ENCODE results near the gene ZNRF1. TPM values are rescaled to one million over a fixed set of nuclear protein-coding genes. Genes with fewer than 3 reads are reported as not detected.

ZNRF1 gene
- total RNA-seq, 1 experiment from 2014 or later: 55.1 TPM

DNA sequence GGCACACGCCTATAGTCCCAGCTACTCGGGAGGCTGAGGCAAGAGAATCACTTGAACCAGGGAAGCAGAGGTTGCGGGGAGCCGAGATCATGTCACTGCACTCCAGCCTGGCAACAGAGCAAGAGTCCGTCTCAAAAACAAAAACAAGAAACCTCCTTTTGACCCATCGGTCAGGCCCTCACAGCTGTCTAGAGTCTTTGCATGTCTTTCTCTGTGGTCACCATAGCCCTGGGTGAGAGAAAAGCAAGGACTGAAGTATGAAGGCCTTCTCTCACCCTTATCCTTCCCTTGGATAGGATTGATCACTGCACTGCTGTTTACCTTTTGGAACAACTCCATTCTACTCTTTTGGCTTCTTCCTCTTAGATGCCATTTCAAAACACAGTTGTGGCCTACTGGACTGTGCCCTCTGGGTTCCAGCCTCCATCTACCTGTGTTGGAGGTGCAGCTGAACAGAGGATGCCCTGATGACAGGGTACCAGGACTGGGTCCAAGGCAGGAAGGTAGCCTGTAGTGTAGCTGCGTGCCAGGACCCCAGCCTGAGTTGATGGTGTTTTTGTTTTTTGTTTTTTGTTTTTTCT, 80.6 kb downstream of the ZNRF1 start:
- no TSS peak for BruUV-seq (replicated peaks)
- no peaks in the 10 kb centered on the region for H3K27me3 ChIP-seq (replicated peaks; ENCODE audit: insufficient read depth, low read depth, low read length, poor library complexity)
- H3K36me3 ChIP-seq (ENCODE audit: insufficient read depth, low read length, poor library complexity, severe bottlenecking): no peaks in the 10 kb centered on the region
- TF ChIP-seq CTCF (conservative IDR thresholded peaks at IDR 0.05; ENCODE audit: low read depth, low read length) (no peak), EZH2 (IDR thresholded peaks at IDR 0.05; ENCODE audit: borderline replicate concordance, low read depth, low read length, poor library complexity, severe bottlenecking) (no peak)
- H3K27ac ChIP-seq (ENCODE audit: low read depth, low read length, poor library complexity, severe bottlenecking): no peak overlapping the region
- H3K9me3 ChIP-seq (ENCODE audit: low read depth, low read length, poor library complexity, severe bottlenecking): no peaks in the 10 kb centered on the region
- no peak overlapping the region for H3K4me3 ChIP-seq (ENCODE audit: low read depth, low read length, poor library complexity, severe bottlenecking)
- intact Hi-C loops (cut with micrococcal nuclease; ENCODE audit: unreplicated experiment): no loop called here
- H3K4me1 ChIP-seq (ENCODE audit: insufficient read depth, low read length, poor library complexity, severe bottlenecking): peaks cover 5% of the 10 kb centered on the region
- CTCF ChIA-PET: no interaction called here
- POLR2A ChIA-PET (ENCODE audit: low non-redundant PET): no interaction called here
- DNase-seq (ENCODE audit: low spot score): no peak

- DNase-seq (ENCODE audit: low spot score): no peak
- no peaks in the 10 kb centered on the region for H3K27me3 ChIP-seq (replicated peaks; ENCODE audit: insufficient read depth, low read depth, low read length, poor library complexity)
- H3K4me1 ChIP-seq (ENCODE audit: insufficient read depth, low read length, poor library complexity, severe bottlenecking): peaks cover 5% of the 10 kb centered on the region
- CTCF ChIA-PET: no interaction called here
- no peak overlapping the region for H3K4me3 ChIP-seq (ENCODE audit: low read depth, low read length, poor library complexity, severe bottlenecking)
- BruUV-seq (replicated peaks): no TSS peak
- no peak for TF ChIP-seq EZH2 (IDR thresholded peaks at IDR 0.05; ENCODE audit: borderline replicate concordance, low read depth, low read length, poor library complexity, severe bottlenecking)
- no peak for TF ChIP-seq CTCF (conservative IDR thresholded peaks at IDR 0.05; ENCODE audit: low read depth, low read length)
- no peaks in the 10 kb centered on the region for H3K36me3 ChIP-seq (ENCODE audit: insufficient read depth, low read length, poor library complexity, severe bottlenecking)
- intact Hi-C loops (cut with micrococcal nuclease; ENCODE audit: unreplicated experiment): no loop called here
- H3K9me3 ChIP-seq (ENCODE audit: low read depth, low read length, poor library complexity, severe bottlenecking): no peaks in the 10 kb centered on the region
- H3K27ac ChIP-seq (ENCODE audit: low read depth, low read length, poor library complexity, severe bottlenecking): no peak overlapping the region
- POLR2A ChIA-PET (ENCODE audit: low non-redundant PET): no interaction called here
Observed at GRCh38 chr16:75080205-75081029, 81.6 kb downstream of the ZNRF1 start.

GRCh38 chr16:75081179-75081859, 82.5 kb downstream of the ZNRF1 start:
- TF ChIP-seq EZH2 (IDR thresholded peaks at IDR 0.05; ENCODE audit: borderline replicate concordance, low read depth, low read length, poor library complexity, severe bottlenecking) (no peak), CTCF (conservative IDR thresholded peaks at IDR 0.05; ENCODE audit: low read depth, low read length) (no peak)
- Histone ChIP-seq H3K4me1 (ENCODE audit: insufficient read depth, low read length, poor library complexity, severe bottlenecking) (peaks cover 5% of the 10 kb centered on the region), H3K4me3 (ENCODE audit: low read depth, low read length, poor library complexity, severe bottlenecking) (no peak overlapping the region), H3K36me3 (ENCODE audit: insufficient read depth, low read length, poor library complexity, severe bottlenecking) (no peaks in the 10 kb centered on the region), H3K27me3 (replicated peaks; ENCODE audit: insufficient read depth, low read depth, low read length, poor library complexity) (no peaks in the 10 kb centered on the region), H3K27ac (ENCODE audit: low read depth, low read length, poor library complexity, severe bottlenecking) (no peak overlapping the region), H3K9me3 (ENCODE audit: low read depth, low read length, poor library complexity, severe bottlenecking) (no peaks in the 10 kb centered on the region)
- ChIA-PET CTCF (no interaction called here), POLR2A (ENCODE audit: low non-redundant PET) (no interaction called here)
- no peak for DNase-seq (ENCODE audit: low spot score)
- no TSS peak for BruUV-seq (replicated peaks)
- intact Hi-C loops (cut with micrococcal nuclease; ENCODE audit: unreplicated experiment): no loop called here
